Measurements from ENCODE around the gene WIZ. TPM values are rescaled to one million over a fixed set of nuclear protein-coding genes. Genes with fewer than 3 reads are reported as not detected.
"Not testable (repeated sequence)": the region's sequence is repeated elsewhere in the genome, so short reads cannot be mapped to it uniquely, and the experiment has no call there.

WIZ gene, protein sequence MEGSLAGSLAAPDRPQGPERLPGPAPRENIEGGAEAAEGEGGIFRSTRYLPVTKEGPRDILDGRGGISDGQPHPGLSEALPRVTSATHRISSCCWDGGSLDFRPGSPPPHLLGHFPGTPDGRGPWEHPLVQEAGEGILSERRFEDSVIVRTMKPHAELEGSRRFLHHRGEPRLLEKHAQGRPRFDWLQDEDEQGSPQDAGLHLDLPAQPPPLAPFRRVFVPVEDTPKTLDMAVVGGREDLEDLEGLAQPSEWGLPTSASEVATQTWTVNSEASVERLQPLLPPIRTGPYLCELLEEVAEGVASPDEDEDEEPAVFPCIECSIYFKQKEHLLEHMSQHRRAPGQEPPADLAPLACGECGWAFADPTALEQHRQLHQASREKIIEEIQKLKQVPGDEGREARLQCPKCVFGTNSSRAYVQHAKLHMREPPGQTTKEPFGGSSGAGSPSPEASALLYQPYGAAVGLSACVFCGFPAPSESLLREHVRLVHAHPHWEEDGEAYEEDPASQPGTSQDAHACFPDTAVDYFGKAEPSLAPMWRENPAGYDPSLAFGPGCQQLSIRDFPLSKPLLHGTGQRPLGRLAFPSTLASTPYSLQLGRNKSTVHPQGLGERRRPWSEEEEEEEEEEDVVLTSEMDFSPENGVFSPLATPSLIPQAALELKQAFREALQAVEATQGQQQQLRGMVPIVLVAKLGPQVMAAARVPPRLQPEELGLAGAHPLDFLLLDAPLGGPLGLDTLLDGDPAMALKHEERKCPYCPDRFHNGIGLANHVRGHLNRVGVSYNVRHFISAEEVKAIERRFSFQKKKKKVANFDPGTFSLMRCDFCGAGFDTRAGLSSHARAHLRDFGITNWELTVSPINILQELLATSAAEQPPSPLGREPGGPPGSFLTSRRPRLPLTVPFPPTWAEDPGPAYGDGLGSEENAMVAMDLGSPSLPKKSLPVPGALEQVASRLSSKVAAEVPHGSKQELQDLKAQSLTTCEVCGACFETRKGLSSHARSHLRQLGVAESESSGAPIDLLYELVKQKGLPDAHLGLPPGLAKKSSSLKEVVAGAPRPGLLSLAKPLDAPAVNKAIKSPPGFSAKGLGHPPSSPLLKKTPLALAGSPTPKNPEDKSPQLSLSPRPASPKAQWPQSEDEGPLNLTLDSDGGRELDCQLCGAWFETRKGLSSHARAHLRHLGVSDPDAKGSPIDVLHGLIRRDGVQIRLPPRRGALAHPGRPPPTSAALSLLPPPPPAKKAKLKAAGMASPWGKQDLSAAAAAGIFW (N-terminal part only)
- total RNA-seq, result 21.6 and 29.2 TPM in 2 replicates
- polyA plus RNA-seq (2012), result 32.5 TPM

DNA sequence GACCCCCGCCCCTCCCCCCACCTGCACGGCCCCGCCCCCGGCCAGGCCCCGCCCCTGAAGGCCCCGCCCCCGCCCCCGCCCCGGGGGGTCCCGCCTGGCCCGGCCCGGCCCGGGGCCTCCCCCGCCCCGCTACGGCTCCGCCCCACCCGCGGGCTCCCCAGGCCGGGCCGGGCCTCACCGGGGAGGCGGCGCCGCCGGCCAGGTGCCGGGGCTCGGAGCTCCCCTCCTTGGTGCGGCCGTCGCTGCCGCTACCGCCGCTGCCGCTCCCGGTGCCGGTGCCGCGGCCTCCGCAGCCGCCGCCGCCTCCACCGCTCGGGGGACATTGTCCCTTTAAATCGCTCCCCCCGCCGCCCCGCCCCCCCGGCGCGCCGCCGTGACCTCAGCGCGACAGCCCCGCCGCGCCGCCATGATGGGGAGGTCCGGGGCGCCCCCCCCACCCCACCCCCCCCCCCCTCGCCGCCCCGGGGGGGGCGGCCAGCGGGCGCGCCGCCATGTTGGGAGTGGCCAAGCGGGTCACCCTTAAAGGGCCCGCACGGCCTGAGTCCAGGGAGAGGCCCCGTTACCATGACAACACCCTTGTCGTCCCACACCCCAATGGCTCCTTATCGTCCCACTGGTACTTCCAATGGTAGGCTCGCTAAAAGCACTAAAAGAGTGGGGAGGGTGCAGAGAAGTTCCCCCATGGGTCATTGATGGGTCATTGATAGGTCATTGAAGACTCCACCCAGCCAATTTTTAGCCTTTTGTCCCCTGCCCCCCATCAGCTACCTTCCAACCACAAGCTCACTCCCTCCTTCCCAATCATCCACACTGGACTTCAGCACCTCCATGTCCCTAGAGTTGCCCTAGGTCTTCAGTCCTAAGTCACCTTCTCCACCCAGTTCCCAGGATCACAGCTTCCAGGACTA is at the start of gene WIZ:
WIZ (minus strand) TSS at position 337 of the 908 bp plus-strand sequence. CDS start 1,649 bp downstream, outside the sequence.
- peak; percentile 72 for DNase-seq (ENCODE audit: low read depth)

DNA sequence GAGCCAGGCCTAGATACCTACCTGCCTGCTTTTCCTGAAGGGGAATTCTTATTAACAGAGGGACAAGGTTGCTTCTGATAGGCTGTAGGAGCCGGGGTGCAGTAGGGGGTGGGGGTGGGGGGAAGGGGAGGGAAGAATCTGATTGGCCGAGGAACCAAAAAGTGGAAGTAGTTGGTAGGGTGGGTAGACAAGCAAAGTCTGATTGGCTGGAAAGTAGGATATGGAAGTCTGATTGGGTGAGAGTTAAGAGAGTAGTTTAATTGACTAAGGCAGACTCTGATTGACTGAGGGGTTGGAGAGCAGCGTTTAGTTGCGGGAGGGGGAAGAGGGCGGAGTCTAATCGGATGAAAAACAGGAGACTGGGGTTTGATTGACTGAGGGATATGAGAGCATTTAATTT is 49.2 kb upstream of the WIZ start:
- no peak for DNase-seq (ENCODE audit: low read depth)

DNA sequence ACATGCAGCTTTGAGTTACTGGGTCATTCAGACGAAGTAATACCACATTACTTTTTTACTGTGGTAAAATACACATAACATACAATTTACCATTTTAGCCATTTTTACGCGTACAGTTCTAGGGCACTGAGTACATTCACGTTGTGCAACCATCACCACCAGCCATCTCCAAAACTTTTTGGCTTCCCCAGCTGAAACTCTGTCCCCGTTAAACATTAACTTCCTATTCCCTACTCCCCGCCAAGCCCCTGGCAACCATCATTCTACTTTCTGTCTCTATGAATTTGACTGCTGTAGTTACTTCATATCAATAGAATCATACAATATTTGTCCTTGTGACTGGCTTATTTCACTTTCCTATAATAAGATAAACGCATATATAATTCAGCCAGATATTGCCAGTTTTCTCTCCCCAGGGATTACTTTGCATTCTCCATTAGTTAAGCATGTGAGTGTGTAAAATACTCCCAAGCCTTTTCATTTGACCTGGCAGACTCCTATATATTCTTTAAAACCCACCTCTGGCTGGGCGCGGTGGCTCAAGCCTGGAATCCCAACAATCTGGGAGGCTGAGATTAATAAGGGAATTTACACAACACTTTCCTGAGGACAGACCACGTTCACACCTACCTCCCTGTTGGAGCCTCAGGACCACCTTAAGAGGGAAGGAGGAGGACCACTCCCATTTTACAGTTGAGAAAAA is 48.6 kb upstream of the WIZ start:
- DNase-seq (ENCODE audit: low read depth), result no peak

DNA sequence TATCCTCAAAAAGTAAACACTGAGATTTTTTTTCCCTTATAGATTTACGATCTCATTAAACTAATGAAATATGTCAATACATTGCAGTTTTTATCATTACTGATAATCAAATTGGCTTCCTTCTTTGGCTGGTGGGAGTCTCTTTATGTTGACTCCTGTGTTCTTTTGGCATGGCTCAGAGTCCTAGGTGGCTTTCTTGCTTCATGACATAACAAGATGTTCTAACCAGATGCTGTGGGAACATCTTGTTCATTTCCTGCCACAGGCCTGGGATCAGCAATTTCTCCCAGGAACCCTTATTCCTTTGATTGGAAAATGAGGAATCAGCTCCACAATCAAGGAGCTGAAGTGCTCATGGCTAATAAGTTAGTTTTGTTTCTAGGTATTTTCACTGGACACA is 45.4 kb upstream of the WIZ start:
- no peak for DNase-seq (ENCODE audit: low read depth)

DNA sequence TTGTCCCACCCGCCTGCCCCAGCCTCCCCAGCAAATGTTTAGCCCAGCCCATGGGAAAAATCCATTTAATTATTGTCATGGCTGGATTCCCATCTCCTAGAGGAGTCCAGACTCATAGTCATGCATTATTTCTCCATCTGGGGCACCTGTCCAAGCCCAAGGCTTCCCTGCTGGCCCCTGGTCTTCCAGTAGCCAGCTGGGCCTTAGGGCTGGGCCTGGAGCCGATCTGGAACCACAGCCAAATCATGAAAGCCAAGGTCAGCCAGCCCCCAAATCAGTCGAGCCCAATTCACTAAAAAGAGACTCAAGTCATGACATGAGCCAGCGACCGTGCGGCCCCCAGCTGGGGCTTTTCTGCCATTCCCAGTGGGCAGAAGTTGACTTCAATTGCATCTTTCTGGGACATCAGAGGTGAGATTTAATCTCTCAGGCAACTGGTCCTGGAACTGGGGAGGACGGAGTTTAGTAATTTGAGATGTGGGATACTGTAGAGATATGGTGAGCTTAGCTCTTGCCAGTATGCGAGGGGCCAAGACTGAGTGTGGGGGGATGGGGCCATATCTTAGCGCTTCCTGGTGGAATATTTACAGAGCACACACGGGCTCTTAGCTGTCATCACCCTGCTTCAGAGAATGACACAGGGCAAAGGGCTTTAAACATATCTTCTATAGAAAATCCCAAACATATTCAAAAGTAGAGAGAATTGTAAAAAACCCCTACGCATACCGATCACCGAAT is 38.9 kb upstream of the WIZ start:
- DNase-seq (ENCODE audit: low read depth), result no peak

DNA sequence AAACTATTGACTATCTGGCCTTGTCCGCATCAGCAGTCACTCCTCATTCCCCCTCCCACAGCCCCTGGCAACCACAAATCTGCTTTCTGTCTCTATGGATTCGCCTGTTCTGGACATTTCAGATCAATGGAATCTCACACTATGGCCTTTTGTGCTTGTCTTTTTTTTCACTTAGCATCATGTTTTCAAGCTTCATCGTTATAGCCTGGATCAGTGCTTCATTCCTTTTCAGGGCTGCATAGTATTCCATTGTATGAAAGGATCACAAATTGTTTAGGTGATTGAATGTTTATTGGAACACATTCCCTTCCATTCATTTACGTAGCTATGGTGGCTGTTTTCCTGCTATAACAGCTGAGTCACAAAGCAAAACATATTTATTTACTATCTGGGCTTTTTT is 37.3 kb upstream of the WIZ start:
- no peak for DNase-seq (ENCODE audit: low read depth)

DNA sequence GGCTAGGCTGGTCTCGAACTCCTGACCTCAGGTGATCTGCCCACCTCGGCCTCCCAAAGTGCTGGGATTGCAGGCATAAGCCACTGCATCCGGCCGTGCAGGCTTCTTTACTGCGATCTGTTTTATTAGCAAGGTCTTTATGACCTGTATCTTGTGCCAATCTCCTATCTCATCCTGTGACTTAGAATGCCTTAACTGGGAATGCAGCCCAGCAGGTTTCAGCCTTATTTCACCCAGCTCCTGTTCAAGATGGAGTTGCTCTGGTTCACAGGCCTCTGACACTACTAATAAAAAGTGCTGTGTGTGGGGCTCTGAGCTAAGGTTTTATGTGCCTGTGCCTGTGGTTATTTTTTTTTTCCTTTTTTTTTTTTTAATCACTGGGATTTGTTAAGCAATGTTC is 36.0 kb upstream of the WIZ start:
- DNase-seq (ENCODE audit: low read depth), result not testable (repeated sequence)

DNA sequence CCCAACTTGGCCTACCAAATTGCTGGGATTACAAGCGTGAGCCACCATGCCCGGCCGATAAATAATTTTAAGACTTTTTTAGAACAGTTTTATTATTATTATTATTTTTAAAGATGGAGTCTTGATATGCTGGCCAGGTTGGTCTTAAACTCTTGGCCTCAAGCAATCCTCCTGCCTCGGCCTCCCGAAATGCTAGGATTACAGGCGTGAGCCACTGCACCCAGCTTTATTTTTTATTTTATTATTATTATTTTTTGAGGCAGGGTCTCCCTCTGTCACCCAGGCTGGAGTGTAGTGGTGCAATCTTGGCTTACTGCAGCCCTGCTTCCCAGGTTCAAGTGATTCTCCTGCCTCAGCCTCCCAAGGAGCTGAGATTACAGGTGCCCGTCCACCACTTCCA is 31.2 kb upstream of the WIZ start:
- not testable (repeated sequence) for DNase-seq (ENCODE audit: low read depth)

DNA sequence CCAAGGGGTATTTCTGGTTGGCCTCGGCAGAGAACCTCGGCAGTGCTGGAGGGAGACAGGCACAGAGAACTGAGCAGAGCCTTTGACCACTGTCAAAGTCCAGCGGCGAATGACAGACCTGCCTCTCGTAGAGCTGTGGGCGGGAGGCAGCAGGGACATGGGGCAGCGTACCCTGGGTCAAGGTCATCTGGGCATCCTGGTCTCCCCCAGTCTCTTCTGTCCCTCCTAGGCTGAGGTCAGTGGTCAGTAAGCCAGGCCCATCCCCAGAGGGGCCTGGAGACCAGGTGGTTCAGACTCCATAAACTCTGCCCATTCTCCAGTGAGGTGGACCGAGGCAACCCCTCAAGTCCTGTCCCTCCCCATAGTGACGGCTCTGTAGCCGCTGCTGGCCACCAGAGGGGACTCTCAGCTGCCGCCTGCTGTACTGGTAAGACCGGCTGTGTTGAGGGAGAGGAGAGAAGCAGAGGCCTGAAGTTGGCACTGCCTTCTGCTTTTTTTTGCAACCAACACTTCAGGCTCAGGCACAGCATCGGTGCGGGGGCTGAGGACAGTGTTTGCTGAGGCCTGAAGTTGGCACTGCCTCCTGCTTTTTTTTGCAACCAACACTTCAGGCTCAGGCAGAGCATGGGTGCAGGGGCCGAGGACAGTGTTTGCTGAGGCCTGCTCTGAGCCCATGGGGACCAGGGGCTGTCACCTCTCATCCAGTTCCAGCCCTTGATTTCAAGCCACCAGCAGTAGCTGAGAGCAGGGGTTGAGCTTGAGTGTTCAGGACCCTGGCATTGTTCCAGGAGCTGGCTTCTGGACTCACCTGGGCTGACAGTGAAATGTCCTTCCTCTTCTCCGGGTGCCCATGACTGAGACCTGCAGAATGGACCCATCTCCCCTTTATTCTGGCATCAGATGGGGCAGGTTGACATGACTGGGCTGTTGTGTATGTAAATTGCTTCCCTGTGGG is 29.9 kb upstream of the WIZ start, which contains the start of gene PGLYRP2:
PGLYRP2 (minus strand) TSS at position 111 of the 955 bp plus-strand sequence. CDS start 130 bp downstream, outside the sequence.
- DNase-seq (ENCODE audit: low read depth), result peak; percentile 14

DNA sequence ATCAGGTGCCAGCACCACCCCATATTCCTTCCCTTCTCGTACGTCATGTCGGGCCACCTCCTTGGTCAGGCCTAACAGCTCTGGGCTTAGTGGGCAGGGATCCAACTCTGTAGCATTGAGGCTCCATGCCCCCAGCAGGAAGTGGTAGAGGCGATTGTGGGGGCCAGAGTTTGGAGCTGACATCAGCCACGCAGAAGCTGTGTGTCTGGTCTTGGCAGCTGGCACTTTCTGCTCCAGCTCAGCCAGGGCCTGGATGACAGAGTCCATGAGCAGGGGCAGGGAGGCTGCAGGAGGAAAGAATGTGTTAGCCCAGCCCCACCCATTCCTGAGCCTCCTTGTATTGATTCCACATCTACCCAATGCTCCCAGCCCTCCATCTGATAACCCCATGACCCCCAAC is 26.6 kb upstream of the WIZ start:
- no peak for DNase-seq (ENCODE audit: low read depth)

DNA sequence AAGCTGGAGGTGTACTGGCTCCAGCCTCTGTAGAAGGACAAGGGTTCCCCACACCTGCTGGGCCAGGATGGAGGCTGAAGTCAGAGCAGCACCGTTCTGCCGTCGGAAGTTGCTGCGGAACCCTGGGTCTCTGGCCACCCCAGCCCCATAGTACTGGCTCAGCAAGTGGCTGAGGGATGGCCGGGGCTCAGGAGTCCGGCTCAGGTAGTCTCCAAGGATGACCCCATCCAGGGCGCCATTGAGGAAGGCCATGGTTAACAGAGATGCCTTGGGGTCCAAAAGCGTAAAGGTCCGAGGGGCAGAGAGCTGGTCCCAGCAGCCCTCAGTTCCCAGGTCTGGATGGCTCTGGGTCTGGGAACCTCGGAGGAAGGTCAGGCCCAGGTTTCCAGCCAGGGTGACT is 25.9 kb upstream of the WIZ start:
- DNase-seq (ENCODE audit: low read depth), result no peak

DNA sequence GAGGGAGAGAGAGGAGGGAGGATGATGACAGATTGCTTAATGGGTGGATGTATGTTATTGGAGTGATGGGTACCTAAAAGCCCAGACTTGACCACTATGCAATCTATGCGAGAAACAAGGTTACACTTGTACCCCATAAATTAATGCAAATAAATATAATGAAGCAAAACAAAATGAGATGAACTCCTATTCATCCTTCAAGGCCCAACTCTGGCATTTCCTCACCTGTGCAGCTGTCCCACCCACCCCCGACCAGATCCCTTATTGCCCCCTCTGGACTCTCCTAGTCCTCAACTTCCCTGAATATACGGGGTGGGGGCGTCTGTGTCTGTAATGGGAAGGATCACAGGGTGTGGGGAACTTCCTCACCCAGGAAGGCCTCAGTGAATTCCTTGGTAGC is 25.4 kb upstream of the WIZ start:
- no peak for DNase-seq (ENCODE audit: low read depth)

DNA sequence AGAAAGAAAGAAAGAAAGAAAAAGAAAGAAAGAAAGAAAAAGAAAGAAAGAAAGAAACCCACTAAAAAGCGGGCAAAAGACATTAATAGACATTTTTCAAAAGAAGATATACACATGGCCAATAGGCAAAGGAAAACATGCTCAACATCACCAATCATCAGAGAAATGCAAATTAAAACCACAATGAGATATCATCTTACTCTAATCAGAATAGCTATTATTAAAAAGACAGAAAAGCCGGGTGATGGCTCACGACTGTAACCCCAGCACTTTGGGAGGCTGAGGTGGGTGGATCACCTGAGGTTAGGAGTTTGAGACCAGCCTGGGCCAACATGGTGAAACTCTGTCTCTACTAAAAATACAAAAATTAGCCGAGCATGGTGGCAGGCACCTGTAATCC is 24.1 kb upstream of the WIZ start:
- DNase-seq (ENCODE audit: low read depth), result not testable (repeated sequence)

DNA sequence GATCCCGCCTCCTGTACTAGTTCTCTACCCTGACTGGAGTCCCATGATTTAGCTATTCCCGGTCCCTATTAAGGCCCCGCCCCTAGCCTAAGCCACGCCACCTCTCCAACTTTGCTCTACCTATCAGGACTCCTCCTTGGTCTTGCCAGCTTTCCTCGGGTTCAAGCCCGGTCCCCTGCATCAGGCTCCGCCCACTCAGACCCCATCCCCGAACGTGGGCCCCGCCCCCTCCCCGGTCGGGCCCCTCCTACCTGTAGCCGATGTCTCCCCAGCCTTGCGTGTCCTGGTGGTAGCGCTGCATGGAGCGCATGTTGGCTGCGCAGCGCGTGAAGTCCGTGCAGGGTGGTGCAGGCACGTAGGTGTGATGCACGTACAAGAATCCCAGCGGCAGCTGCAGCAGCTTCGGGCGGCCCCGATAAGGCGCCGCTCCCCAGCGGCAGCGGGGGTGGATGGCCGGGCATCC is 21.9 kb upstream of the WIZ start:
- DNase-seq (ENCODE audit: low read depth), result no peak

DNA sequence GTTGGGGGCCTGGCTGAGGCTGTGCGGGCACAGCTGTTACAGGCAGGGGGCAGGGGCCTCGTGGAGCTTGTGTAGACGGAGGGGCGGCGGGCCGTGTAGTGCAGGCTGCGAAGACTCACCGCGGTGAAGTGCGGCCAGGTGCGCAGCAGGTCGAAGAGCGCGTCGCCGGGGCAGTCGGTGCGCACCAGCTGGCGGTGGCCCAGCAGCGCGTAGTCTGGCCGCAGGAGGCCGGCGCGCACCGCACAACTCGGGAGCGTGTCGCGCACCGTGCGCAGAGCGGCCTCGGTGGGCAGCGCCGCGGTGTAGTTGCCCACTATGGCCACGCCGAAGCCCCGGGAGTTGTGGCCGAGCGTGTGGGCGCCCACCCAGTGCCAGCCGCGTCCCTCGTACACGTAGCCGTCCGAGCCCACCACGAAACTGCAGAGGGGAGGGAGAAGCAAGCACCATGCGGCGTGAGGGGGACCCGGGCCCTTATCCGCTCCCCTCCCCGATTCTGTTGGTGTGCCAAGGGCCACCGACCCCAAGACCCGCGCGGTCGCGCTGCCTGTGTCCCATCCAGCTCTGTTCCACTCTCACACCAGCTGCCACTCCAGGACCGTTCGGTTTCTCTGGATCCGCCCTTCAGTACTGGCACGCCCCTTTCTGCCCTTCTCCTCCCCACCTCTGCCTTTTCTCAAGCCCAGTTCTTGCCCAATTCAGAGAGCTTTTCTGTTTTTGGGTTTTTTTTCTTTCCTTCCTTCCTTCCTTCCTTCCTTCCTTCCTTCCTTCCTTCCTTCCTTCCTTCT is 19.9 kb upstream of the WIZ start:
- DNase-seq (ENCODE audit: low read depth), result no peak

DNA sequence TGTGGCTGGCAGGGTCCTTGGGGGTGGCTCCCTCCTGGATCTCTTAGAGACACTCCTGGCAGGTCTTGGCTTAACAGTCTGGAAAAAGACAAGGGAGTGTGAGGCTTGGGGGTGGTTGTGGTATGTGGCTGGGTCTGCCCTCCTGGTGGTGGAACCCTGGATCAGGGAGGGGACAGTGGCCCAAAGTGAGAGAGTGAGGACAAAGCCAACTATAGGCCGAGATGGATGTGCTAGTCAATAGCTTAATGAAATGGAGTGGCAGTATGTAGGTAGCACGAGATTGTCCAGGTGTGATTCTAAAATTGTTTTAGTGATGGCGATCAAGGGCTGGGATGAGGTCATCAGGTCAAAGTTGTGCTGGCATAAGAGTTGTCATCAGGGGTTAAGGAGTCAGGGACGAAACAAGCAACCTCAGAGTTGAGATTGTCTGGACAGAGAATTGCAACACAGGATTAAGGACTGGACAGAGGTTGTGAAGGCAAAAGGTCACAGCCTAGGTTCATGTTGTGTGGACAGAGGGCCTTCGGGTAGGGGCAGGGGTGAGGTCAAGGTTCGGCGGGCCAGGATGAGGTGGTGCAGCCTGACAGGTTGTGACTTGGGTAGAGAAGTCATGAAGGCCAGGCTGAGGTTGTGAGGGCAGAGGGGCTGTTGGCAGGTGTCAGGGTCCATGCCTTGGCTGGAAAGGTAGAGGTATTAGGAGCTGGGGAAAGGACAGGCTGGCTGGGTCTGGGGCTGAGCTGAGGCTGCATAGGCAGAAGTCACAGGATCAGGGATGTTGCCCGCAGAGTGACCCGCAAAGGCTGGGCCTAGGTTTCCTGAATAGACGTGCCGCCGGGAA is 19.1 kb upstream of the WIZ start:
- DNase-seq (ENCODE audit: low read depth), result no peak

All from myocyte (in vitro differentiated cells).